Osteocyte (in vitro differentiated cells): Measurements from ENCODE around the gene RBMS3. TPM values are rescaled to one million over a fixed set of nuclear protein-coding genes. Genes with fewer than 3 reads are reported as not detected.

Source experiments
- DNase-seq: peaks from one replicate; pipeline ENCODE4 v3.0.0; 2021; ENCODE audit warnings: mixed read lengths; ENCODE audit not compliant: unreplicated experiment; ENCODE audit errors: extremely low spot score
- H3K27ac Mint-ChIP-seq: one replicate; pipeline ENCODE4 v1.8.0; 2021; ENCODE audit warnings: mild to moderate bottlenecking, mixed read lengths; ENCODE audit not compliant: unreplicated experiment
- H3K27me3 Mint-ChIP-seq: one replicate; pipeline ENCODE4 v1.8.0; 2021; ENCODE audit warnings: mixed read lengths; ENCODE audit not compliant: unreplicated experiment
- H3K36me3 Mint-ChIP-seq: one replicate; pipeline ENCODE4 v1.8.0; 2021; ENCODE audit warnings: mixed read lengths; ENCODE audit not compliant: unreplicated experiment
- H3K4me1 Mint-ChIP-seq: one replicate; pipeline ENCODE4 v1.8.0; 2021; ENCODE audit warnings: mixed read lengths; ENCODE audit not compliant: unreplicated experiment
- H3K4me3 Mint-ChIP-seq: one replicate; pipeline ENCODE4 v1.8.0; 2021; ENCODE audit warnings: mild to moderate bottlenecking, moderate library complexity, mixed read lengths; ENCODE audit not compliant: unreplicated experiment
- H3K9me3 Mint-ChIP-seq: one replicate; pipeline ENCODE4 v1.8.0; 2021; ENCODE audit warnings: mixed read lengths; ENCODE audit not compliant: unreplicated experiment
- total RNA-seq: library from RNA; stranded (reverse); gene quantifications from 2 replicates; pipeline ENCODE4 v1.2.1, GENCODE V29; 2021
- TF ChIP-seq, protein P1 (sequence below): fragments of 200-600 bp; sonication (generic); IDR thresholded peaks from 2 replicates; pipeline ENCODE4 v1.5.0; 2021; ENCODE audit warnings: antibody characterized with exemption, mild to moderate bottlenecking, moderate library complexity

RBMS3 gene
- total RNA-seq, 1 donor from 2014 or later, result 64.2 TPM

DNA sequence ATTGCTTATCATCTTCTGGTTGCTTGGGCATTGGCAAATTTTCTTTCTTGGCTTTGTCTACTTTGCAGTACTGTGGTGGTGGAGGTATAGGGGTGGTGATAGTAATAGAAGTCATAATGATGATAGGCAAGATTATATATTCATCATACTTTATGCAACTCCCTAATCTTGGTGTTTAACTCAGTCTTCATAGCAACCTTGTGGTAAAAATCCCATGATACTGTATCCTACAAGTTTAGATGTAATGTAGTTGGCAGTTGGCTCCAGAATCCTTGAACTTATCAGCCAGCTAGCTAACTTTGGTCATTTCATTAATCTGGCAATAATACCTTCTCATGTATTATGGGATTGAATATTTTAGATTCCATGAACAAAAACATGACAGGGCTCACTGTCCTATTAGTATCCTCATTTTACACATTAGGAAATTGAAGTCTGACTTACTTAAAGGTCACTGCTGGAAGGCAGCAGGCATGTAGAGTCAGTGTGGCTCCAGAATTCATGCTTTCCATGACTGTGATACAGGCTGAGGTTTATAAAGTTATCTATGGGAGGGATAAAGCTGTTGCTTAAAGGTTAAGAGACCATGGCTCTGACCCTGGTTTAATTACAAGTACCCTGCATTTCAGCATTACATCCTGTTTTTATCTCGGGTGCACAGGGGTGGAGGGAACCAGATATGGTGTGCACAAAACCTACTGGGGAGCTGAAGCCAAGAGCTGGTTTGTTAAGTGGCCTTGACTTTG, 33.3 kb downstream of the RBMS3 start:
- Mint-ChIP-seq H3K36me3 (peaks cover 5% of the 10 kb centered on the region), H3K9me3 (peaks cover 4% of the 10 kb centered on the region), H3K4me1 (peaks cover 35% of the 10 kb centered on the region), H3K27ac (no peak overlapping the region), H3K4me3 (no peak overlapping the region), H3K27me3 (no peaks in the 10 kb centered on the region)
- TF ChIP-seq, protein P1, sequence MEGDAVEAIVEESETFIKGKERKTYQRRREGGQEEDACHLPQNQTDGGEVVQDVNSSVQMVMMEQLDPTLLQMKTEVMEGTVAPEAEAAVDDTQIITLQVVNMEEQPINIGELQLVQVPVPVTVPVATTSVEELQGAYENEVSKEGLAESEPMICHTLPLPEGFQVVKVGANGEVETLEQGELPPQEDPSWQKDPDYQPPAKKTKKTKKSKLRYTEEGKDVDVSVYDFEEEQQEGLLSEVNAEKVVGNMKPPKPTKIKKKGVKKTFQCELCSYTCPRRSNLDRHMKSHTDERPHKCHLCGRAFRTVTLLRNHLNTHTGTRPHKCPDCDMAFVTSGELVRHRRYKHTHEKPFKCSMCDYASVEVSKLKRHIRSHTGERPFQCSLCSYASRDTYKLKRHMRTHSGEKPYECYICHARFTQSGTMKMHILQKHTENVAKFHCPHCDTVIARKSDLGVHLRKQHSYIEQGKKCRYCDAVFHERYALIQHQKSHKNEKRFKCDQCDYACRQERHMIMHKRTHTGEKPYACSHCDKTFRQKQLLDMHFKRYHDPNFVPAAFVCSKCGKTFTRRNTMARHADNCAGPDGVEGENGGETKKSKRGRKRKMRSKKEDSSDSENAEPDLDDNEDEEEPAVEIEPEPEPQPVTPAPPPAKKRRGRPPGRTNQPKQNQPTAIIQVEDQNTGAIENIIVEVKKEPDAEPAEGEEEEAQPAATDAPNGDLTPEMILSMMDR, result no peak
- no peak for DNase-seq

DNA sequence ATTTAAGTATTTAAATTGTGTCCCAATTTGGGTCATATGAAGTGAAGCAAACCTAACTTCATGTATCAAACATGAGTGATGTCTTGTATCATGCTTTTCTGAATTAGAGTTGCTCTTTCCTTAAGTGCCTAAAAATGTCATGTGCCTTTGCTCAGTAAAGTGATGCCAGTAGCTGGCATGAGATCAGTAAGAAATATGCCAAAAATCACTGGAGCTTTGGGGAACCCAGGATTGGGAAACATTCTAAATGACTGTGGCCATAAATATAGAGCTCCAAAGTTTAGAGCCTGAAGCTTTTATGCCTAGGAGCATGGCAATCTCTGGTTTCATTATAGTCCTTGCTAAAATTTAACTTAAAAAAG, 33.8 kb downstream of the RBMS3 start:
- peaks cover 5% of the 10 kb centered on the region for H3K36me3 Mint-ChIP-seq
- DNase-seq, result no peak
- no peak overlapping the region for H3K4me3 Mint-ChIP-seq
- H3K9me3 Mint-ChIP-seq, result peaks cover 4% of the 10 kb centered on the region
- H3K27me3 Mint-ChIP-seq, result no peaks in the 10 kb centered on the region
- no peak overlapping the region for H3K27ac Mint-ChIP-seq
- TF ChIP-seq, protein P1, result no peak
- H3K4me1 Mint-ChIP-seq, result peaks cover 31% of the 10 kb centered on the region

DNA sequence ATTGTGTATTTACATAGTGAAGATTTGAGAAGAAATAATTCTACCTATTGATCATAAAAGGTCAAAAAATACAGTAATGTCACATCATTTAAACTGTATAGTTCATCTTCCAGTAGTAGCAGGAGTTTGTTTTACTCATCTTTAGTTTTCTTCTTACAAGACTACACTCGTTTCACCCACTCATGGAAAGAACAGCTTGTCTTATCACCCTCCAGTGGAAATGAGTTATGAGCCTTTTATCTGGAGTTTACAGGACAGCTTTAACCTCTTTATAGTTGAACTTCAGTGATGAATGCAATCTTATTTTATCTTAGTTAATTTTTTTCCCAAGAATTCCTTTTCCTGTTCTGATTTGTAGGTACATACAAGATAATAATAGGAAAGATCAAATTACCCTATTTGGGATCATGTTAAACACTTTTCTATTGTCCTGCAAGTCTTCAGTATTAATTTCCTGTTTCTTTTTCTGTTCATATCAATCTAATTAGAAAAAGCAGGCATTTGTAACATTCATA, 36.8 kb downstream of the RBMS3 start:
- Mint-ChIP-seq H3K27me3 (no peaks in the 10 kb centered on the region), H3K27ac (no peak overlapping the region), H3K4me1 (peaks cover 28% of the 10 kb centered on the region), H3K9me3 (peaks cover 4% of the 10 kb centered on the region), H3K4me3 (no peak overlapping the region), H3K36me3 (peaks cover 6% of the 10 kb centered on the region)
- TF ChIP-seq, protein P1, result no peak
- no peak for DNase-seq

DNA sequence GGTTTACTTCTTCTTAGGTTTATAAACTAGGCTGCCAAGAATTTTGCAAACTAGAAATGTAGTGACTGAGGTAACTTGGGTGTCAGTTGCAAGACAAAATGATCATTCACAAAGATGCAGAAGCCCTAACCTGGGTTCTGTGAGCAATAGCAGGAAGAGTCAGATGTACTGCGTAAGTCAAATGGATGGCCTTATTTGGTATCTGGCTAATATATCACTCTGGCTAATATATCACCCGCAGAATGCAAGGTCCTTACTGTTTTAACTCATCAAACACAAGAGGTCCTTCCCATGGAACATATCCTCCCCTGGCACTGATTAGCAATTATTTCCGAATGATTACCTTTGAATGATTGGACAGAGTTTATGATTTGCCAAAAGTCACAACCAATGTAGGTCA, 37.4 kb downstream of the RBMS3 start:
- Mint-ChIP-seq H3K27me3 (no peaks in the 10 kb centered on the region), H3K4me3 (no peak overlapping the region), H3K36me3 (peaks cover 6% of the 10 kb centered on the region), H3K9me3 (peaks cover 4% of the 10 kb centered on the region), H3K4me1 (peaks cover 22% of the 10 kb centered on the region), H3K27ac (no peak overlapping the region)
- TF ChIP-seq, protein P1, result no peak
- no peak for DNase-seq

DNA sequence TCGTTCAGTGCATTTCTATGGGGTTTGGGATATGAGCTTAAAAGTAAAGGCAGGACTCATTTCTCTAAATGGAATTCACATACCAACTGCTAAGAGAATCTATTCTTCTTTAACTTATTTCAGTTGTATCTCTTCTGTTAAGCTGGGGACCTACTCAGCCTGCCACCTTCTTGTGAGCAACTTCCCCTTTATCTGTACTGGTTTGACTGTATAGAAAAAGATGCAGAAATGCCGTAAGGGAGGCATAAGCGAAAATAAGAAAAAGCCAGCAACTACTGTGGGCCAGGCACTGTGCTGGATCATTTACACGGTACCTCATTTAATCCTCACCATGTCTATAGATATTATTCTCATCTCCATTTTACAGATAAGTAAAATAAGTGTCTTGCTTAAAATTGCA, 38.4 kb downstream of the RBMS3 start:
- TF ChIP-seq, protein P1, result no peak
- no peak for DNase-seq
- H3K4me3 Mint-ChIP-seq, result no peak overlapping the region
- peaks cover 4% of the 10 kb centered on the region for H3K9me3 Mint-ChIP-seq
- no peaks in the 10 kb centered on the region for H3K27me3 Mint-ChIP-seq
- peaks cover 27% of the 10 kb centered on the region for H3K4me1 Mint-ChIP-seq
- H3K36me3 Mint-ChIP-seq, result peaks cover 6% of the 10 kb centered on the region
- H3K27ac Mint-ChIP-seq, result no peak overlapping the region
